Endothelial cell (in vitro differentiated cells): Measurements from ENCODE around the gene EP400. TPM values are rescaled to one million over a fixed set of nuclear protein-coding genes. Genes with fewer than 3 reads are reported as not detected.
A peak's percentile ranks its signal among the peaks of the same experiment; 100 is the strongest.

Source experiments
- DNase-seq: peaks from one replicate; pipeline ENCODE4 v3.0.0; 2021; ENCODE audit warnings: low spot score
- H3K27ac Mint-ChIP-seq: one replicate; pipeline ENCODE4 v1.8.0; 2021; ENCODE audit warnings: mixed read lengths, inconsistent platforms; ENCODE audit not compliant: unreplicated experiment
- H3K27me3 Mint-ChIP-seq: one replicate; pipeline ENCODE4 v1.8.0; 2021; ENCODE audit warnings: mild to moderate bottlenecking, moderate library complexity, mixed read lengths, inconsistent platforms; ENCODE audit not compliant: unreplicated experiment
- H3K36me3 Mint-ChIP-seq: one replicate; pipeline ENCODE4 v1.8.0; 2021; ENCODE audit warnings: mild to moderate bottlenecking, low read depth, mixed read lengths, inconsistent platforms; ENCODE audit not compliant: unreplicated experiment
- H3K4me1 Mint-ChIP-seq: one replicate; pipeline ENCODE4 v1.8.0; 2021; ENCODE audit warnings: mild to moderate bottlenecking, mixed read lengths, inconsistent platforms; ENCODE audit not compliant: unreplicated experiment
- H3K4me3 Mint-ChIP-seq: one replicate; pipeline ENCODE4 v1.8.0; 2021; ENCODE audit warnings: mild to moderate bottlenecking, mixed read lengths, inconsistent platforms; ENCODE audit not compliant: unreplicated experiment
- H3K9me3 Mint-ChIP-seq: one replicate; pipeline ENCODE4 v1.8.0; 2021; ENCODE audit warnings: mixed read lengths, inconsistent platforms; ENCODE audit not compliant: unreplicated experiment
- total RNA-seq: library from RNA; stranded (reverse); fragmentation: NEBNext Ultra II Directional; extraction: Animal tissue kit (Norgen Biotek cat#: 25700); gene quantifications from one replicate; pipeline ENCODE4 v1.2.1, GENCODE V29; 2021; ENCODE audit not compliant: unreplicated experiment
- TF ChIP-seq, protein P1 (sequence below): fragments of 200-600 bp; sonication (generic); IDR thresholded peaks from one replicate; pipeline ENCODE4 v1.5.0; 2021; ENCODE audit warnings: antibody characterized with exemption; ENCODE audit not compliant: unreplicated experiment

The EP400 gene
- total RNA-seq, 1 donor from 2014 or later, result 66.2 TPM

DNA sequence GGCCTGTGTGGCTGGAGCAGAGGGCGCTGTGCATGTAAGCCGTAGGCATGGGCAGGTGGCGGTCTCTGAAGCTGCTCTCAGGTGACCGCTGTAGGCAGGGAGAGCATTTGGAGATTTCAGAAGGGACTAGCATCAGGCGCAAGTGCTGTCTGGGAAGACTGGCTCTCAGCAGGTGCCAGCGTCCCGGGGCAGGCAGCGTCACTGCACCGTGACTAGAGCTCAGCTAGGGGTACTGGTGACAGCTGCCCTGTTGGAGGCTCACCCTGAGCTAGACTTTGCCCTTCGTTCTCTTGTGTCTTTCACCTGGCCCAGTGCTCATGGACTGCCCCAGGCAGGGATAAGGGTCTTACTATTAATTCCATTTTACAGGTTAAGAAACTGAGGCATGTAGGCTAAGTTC is 115.5 kb downstream of the EP400 start:
- Mint-ChIP-seq H3K36me3 (peaks cover 50% of the 10 kb centered on the region), H3K4me3 (no peak overlapping the region), H3K27me3 (peaks cover 16% of the 10 kb centered on the region)

GRCh38 chr12:132065609-132066344 is 116.0 kb downstream of the EP400 start:
- H3K4me1 Mint-ChIP-seq, result peaks cover 25% of the 10 kb centered on the region
- peaks cover 16% of the 10 kb centered on the region for H3K27me3 Mint-ChIP-seq
- no peaks in the 10 kb centered on the region for H3K9me3 Mint-ChIP-seq

More for the DNA sequence above, 115.5 kb downstream of the EP400 start:
- Mint-ChIP-seq H3K9me3 (no peaks in the 10 kb centered on the region), H3K4me1 (peaks cover 21% of the 10 kb centered on the region), H3K27ac (no peak overlapping the region)
- TF ChIP-seq, protein P1, sequence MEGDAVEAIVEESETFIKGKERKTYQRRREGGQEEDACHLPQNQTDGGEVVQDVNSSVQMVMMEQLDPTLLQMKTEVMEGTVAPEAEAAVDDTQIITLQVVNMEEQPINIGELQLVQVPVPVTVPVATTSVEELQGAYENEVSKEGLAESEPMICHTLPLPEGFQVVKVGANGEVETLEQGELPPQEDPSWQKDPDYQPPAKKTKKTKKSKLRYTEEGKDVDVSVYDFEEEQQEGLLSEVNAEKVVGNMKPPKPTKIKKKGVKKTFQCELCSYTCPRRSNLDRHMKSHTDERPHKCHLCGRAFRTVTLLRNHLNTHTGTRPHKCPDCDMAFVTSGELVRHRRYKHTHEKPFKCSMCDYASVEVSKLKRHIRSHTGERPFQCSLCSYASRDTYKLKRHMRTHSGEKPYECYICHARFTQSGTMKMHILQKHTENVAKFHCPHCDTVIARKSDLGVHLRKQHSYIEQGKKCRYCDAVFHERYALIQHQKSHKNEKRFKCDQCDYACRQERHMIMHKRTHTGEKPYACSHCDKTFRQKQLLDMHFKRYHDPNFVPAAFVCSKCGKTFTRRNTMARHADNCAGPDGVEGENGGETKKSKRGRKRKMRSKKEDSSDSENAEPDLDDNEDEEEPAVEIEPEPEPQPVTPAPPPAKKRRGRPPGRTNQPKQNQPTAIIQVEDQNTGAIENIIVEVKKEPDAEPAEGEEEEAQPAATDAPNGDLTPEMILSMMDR, result no peak
- DNase-seq, result no peak

DNA sequence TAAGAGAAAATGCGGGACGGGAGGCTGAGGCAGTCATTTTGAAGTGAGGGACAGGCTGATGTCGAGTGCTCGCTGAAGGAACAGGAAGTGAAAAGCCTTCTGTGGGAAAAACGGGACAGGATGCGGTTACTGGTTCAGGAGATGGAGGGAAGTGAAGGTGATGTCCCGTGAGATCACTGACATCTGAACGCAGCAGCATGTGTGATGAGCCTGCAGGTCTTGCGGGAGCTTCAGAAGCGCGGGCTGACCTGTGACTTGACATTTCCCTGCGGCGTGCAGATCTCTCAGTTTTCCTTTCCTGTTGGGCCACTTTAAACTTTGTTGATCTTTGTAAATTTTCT is 116.6 kb downstream of the EP400 start:
- H3K4me3 Mint-ChIP-seq, result peak overlapping the region; percentile 70
- TF ChIP-seq, protein P1, result no peak
- DNase-seq, result no peak
- H3K9me3 Mint-ChIP-seq, result no peaks in the 10 kb centered on the region
- peaks cover 30% of the 10 kb centered on the region for H3K4me1 Mint-ChIP-seq
- peak overlapping the region; percentile 86 for H3K27ac Mint-ChIP-seq
- H3K27me3 Mint-ChIP-seq, result peaks cover 13% of the 10 kb centered on the region
- H3K36me3 Mint-ChIP-seq, result peaks cover 45% of the 10 kb centered on the region

More at GRCh38 chr12:132065609-132066344, 116.0 kb downstream of the EP400 start:
- H3K36me3 Mint-ChIP-seq, result peaks cover 47% of the 10 kb centered on the region
- no peak for DNase-seq
- peak overlapping the region; percentile 86 for H3K27ac Mint-ChIP-seq
- TF ChIP-seq, protein P1, result no peak
- H3K4me3 Mint-ChIP-seq, result peak overlapping the region; percentile 70

GRCh38 chr12:132066749-132067148 is 117.0 kb downstream of the EP400 start:
- DNase-seq, result no peak
- Mint-ChIP-seq H3K4me1 (peaks cover 34% of the 10 kb centered on the region), H3K27me3 (peaks cover 13% of the 10 kb centered on the region), H3K27ac (peak overlapping the region; percentile 86), H3K4me3 (peak overlapping the region; percentile 70), H3K36me3 (peaks cover 45% of the 10 kb centered on the region), H3K9me3 (no peaks in the 10 kb centered on the region)
- TF ChIP-seq, protein P1, result no peak

DNA sequence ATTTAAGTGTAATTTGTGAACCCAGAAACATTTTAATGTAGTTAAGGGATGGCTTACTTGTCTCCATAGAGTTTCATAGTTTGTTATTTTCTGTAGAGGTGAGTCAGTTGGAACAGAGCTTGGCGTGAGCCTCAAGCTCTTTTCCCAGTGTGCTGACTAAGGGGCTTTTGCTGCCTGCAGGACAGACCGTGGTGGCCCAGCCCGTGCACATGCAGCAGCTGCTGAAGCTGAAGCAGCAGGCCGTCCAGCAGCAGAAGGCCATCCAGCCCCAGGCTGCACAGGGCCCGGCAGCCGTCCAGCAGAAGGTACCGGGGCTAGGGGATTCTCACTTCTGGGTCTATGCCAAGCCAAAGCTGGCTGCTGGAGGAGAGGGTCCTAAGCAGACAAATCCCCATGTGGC is 117.4 kb downstream of the EP400 start:
- H3K4me3 Mint-ChIP-seq, result no peak overlapping the region
- TF ChIP-seq, protein P1, result no peak
- H3K9me3 Mint-ChIP-seq, result no peaks in the 10 kb centered on the region
- H3K27me3 Mint-ChIP-seq, result peaks cover 14% of the 10 kb centered on the region
- peak overlapping the region; percentile 67 for H3K27ac Mint-ChIP-seq
- peaks cover 35% of the 10 kb centered on the region for H3K4me1 Mint-ChIP-seq
- peaks cover 49% of the 10 kb centered on the region for H3K36me3 Mint-ChIP-seq
- DNase-seq, result no peak
